NK-92 (cell line): ENCODE data around the gene ECEL1.

Source experiments
- DNase-seq: peaks from one replicate; lab custom pipeline; 2025; ENCODE audit not compliant: unreplicated experiment; lab: John Stamatoyannopoulos, UW

Gene ECEL1

GRCh38 chr2:232485757-232486557, 1.7 kb downstream of the ECEL1 start:
- DNase-seq = no peak

- DNase-seq = no peak
These were observed 2.3 kb downstream of the ECEL1 start for GRCh38 chr2:232485348-232485756.

- no peak for DNase-seq
These were observed 2.8 kb downstream of the ECEL1 start for GRCh38 chr2:232484628-232485347.

GRCh38 chr2:232483923-232484627, 3.6 kb downstream of the ECEL1 start:
- no peak for DNase-seq

- no peak for DNase-seq
These were observed 4.2 kb downstream of the ECEL1 start for GRCh38 chr2:232483311-232483922.

GRCh38 chr2:232482301-232483238, 5.1 kb downstream of the ECEL1 start:
- DNase-seq = no peak

GRCh38 chr2:232481322-232482140, 6.1 kb downstream of the ECEL1 start:
- no peak for DNase-seq

- DNase-seq = no peak
These were observed 7.1 kb downstream of the ECEL1 start for GRCh38 chr2:232480201-232481190.

- no peak for DNase-seq
These were observed 8.1 kb downstream of the ECEL1 start for GRCh38 chr2:232479341-232480200.

- no peak for DNase-seq
These were observed 8.9 kb downstream of the ECEL1 start for GRCh38 chr2:232478571-232479340.

- DNase-seq = no peak
These were observed 9.7 kb downstream of the ECEL1 start for GRCh38 chr2:232477751-232478510.

GRCh38 chr2:232476791-232477190, 10.8 kb downstream of the ECEL1 start:
- DNase-seq = no peak

- DNase-seq = no peak
These were observed 11.6 kb downstream of the ECEL1 start for GRCh38 chr2:232476045-232476444.

- no peak for DNase-seq
These were observed 14.2 kb downstream of the ECEL1 start for GRCh38 chr2:232473467-232473890.

- no peak for DNase-seq
These were observed 21.4 kb downstream of the ECEL1 start for GRCh38 chr2:232466221-232466620.

GRCh38 chr2:232465061-232465460, 22.6 kb downstream of the ECEL1 start:
- no peak for DNase-seq
